Prostate gland (tissue), 2 donors: ENCODE results near the gene METTL21A.

Experiments
- CTCF ChIP-seq, 4 experiments: fragments of 200-600 bp in 2 of 4; fragments of 450-650 bp in 2 of 4; sonication (generic) in 2 of 4; IDR thresholded peaks; 1 replicate in 3 of 4; 2 replicates in 1 of 4; pipeline ENCODE4 v1.5.1; 2016 to 2019; ENCODE audit warnings: antibody characterized with exemption in 4 of 4, mild to moderate bottlenecking in 2 of 4, moderate library complexity in 2 of 4
- POLR2A ChIP-seq: fragments of 450-650 bp; IDR thresholded peaks from one replicate; pipeline ENCODE4 v1.6.1; 2016; ENCODE audit warnings: antibody characterized with exemption, mild to moderate bottlenecking
- POLR2AphosphoS5 ChIP-seq: sonication (generic); formaldehyde crosslinking; IDR thresholded peaks from one replicate; pipeline ENCODE4 v1.6.1; 2017; ENCODE audit warnings: antibody characterized with exemption

- no peak for TF ChIP-seq POLR2A
- no peak for TF ChIP-seq CTCF (IDR thresholded peaks at IDR 0.05)
- no peak for TF ChIP-seq POLR2AphosphoS5
These were observed 59.3 kb downstream of the METTL21A start for GRCh38 chr2:207565736-207566500.
